Fibroblast of skin of back (primary cell): Measurements from ENCODE around the gene MTMR1.
A peak's percentile ranks its signal among the peaks of the same experiment; 100 is the strongest.

Experiments used
- DNase-seq: peaks from one replicate; pipeline ENCODE4 v3.0.0-alpha.2; 2013

Gene MTMR1

DNA sequence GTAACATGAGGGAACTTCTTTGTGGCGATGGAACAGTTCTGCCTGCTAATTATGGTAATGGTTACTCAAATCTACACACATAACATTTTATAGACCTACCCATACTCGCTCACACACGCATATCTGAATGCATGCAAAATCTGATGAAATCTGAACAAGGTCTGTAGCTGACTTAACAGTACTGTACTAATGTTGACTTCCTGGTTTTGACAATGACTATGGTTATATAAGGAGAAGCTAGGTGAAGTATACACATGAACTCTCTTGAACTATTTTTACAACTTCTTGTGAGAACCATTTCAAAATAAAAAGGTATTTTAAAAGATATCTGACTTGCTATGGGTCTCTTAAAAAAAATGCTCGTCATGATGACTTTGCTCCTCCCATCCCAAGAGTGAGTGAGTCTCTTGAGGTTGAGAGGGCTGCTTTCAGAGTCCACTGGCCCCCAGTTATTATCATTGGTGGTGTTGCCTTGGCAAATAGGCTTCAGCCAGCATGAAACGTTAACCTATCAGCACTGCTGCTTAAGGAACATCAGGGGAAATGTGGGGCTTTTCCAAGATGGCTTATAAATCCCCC is 99.8 kb downstream of the MTMR1 start:
- DNase-seq: no peak

DNA sequence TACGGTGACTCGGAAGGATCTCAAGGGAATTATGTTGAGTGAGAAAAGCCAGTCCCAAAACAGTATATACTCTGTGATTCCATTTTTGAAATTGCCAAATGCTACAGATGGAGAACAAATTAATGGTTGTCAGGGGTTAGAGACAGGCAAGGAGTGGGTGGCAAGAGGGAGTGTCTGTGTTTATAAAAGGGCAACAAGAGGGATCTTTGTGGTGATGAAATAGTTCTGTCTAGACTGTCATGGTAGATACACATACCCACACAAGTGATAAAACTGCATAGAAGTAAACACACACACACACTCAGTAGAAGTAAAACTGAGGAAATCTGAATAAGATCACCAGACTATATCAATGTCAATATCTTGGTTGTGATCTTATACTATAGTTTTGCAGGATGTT is 112.5 kb downstream of the MTMR1 start:
- no peak for DNase-seq

DNA sequence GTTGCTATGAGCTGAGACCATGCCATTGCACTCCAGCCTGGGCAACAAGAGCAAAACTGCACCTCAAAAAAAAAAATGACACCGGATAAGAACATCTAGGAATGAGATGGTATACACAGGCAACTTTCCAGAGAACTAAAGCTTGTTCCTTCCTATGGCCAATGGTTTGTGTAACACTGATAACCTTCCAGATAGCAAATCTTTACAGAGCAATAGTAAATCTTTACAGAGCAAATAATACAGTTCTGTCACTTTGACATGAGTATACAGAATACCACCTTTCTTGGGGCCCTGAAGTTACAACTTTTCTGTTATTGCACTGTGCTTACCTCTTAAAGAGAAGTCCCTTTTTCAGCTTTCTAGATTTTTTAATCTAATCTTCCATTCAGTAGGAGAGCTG is 113.6 kb downstream of the MTMR1 start:
- no peak for DNase-seq

DNA sequence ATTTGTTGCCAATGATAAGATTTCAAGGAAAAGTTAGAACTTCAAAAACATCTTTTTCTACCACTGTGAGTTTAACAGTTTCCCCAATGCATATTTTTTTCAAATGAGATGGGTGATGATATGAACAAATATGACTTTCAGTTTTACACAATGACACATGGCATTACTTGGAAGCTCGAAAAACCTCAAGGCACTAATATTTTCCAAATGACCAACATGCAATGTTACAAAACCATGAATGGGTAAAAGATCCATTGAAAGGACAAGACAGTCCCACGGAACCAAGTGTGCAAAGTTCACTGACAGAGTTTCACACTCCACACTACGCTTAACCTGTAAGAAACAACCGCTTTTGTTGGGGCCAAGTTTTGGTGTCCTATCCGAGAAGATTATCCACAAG is 120.7 kb downstream of the MTMR1 start:
- peak; percentile 53 for DNase-seq
